Muscle layer of colon (tissue), 2 donors: ENCODE measurements around the gene APP.
"Not testable (repeated sequence)": the region's sequence is repeated elsewhere in the genome, so short reads cannot be mapped to it uniquely, and the experiment has no call there.

Experiments used
- H3K27ac ChIP-seq: one replicate; pipeline ENCODE4 v1.7.0; 2013; ENCODE audit warnings: low read depth, mild to moderate bottlenecking, low read length, moderate library complexity
- H3K27me3 ChIP-seq, 2 donors: one replicate each; pipeline ENCODE4 v1.7.0; 2013; ENCODE audit warnings: low read length in 2 of 2, mild to moderate bottlenecking in 2 of 2; ENCODE audit not compliant: insufficient read depth in 2 of 2, control insufficient read depth in 1 of 2
- H3K36me3 ChIP-seq: one replicate; pipeline ENCODE4 v1.7.0; 2013; ENCODE audit warnings: mild to moderate bottlenecking, low read length; ENCODE audit not compliant: insufficient read depth
- H3K4me1 ChIP-seq: one replicate; pipeline ENCODE4 v1.7.0; 2013; ENCODE audit warnings: mild to moderate bottlenecking, low read length; ENCODE audit not compliant: insufficient read depth
- H3K4me3 ChIP-seq, 2 donors: one replicate each; pipeline ENCODE4 v1.7.0; 2013; ENCODE audit warnings: low read length in 2 of 2, low read depth in 1 of 2, mild to moderate bottlenecking in 1 of 2, moderate library complexity in 1 of 2
- H3K9ac ChIP-seq: one replicate; pipeline ENCODE4 v1.7.0; 2013; ENCODE audit warnings: low read length
- H3K9me3 ChIP-seq: one replicate; pipeline ENCODE4 v1.7.0; 2013; ENCODE audit warnings: mild to moderate bottlenecking, low read length
- donor health status: abdominal sarcoma.
- donor health status: Adenocarcinoma of cecum.

APP gene

GRCh38 chr21:26027696-26028095, 142.9 kb downstream of the APP start:
- Histone ChIP-seq H3K4me3 (no peak overlapping the region), H3K27ac (no peak overlapping the region), H3K4me1 (peaks cover 26% of the 10 kb centered on the region), H3K9me3 (no peaks in the 10 kb centered on the region), H3K9ac (no peak overlapping the region), H3K27me3 (no peaks in the 10 kb centered on the region), H3K36me3 (no peaks in the 10 kb centered on the region)

- Histone ChIP-seq H3K27ac (no peak overlapping the region), H3K9ac (no peak overlapping the region)
Measured at GRCh38 chr21:26025536-26026512, 144.7 kb downstream of the APP start.

GRCh38 chr21:26023406-26023805, 147.2 kb downstream of the APP start:
- not testable (repeated sequence) for H3K27me3 ChIP-seq, H3K4me3 ChIP-seq, H3K36me3 ChIP-seq

More at GRCh38 chr21:26025536-26026512, 144.7 kb downstream of the APP start:
- peaks cover 5% of the 10 kb centered on the region for H3K36me3 ChIP-seq
- H3K9me3 ChIP-seq: no peaks in the 10 kb centered on the region
- no peak overlapping the region for H3K4me3 ChIP-seq
- H3K27me3 ChIP-seq: no peaks in the 10 kb centered on the region
- peaks cover 26% of the 10 kb centered on the region for H3K4me1 ChIP-seq

GRCh38 chr21:26022598-26023337, 147.8 kb downstream of the APP start:
- not testable (repeated sequence) for H3K36me3 ChIP-seq, H3K27ac ChIP-seq, H3K4me3 ChIP-seq, H3K27me3 ChIP-seq, H3K9ac ChIP-seq, H3K9me3 ChIP-seq
- peaks cover 17% of the 10 kb centered on the region for H3K4me1 ChIP-seq

More at GRCh38 chr21:26023406-26023805, 147.2 kb downstream of the APP start:
- H3K4me1 ChIP-seq: peaks cover 17% of the 10 kb centered on the region
- not testable (repeated sequence) for H3K9me3 ChIP-seq, H3K27ac ChIP-seq, H3K9ac ChIP-seq

- H3K27me3 ChIP-seq: no peaks in the 10 kb centered on the region
- no peak overlapping the region for H3K9ac ChIP-seq
- no peak overlapping the region for H3K27ac ChIP-seq
- peaks cover 4% of the 10 kb centered on the region for H3K4me1 ChIP-seq
- no peaks in the 10 kb centered on the region for H3K9me3 ChIP-seq
- no peak overlapping the region for H3K4me3 ChIP-seq
- peaks cover 5% of the 10 kb centered on the region for H3K36me3 ChIP-seq
Measured at GRCh38 chr21:26020510-26020909, 150.1 kb downstream of the APP start.

GRCh38 chr21:26020081-26020480, 150.5 kb downstream of the APP start:
- no peak overlapping the region for H3K4me3 ChIP-seq
- no peak overlapping the region for H3K27ac ChIP-seq
- no peaks in the 10 kb centered on the region for H3K27me3 ChIP-seq
- no peak overlapping the region for H3K9ac ChIP-seq
- H3K4me1 ChIP-seq: no peaks in the 10 kb centered on the region
- H3K9me3 ChIP-seq: no peaks in the 10 kb centered on the region
- H3K36me3 ChIP-seq: peaks cover 5% of the 10 kb centered on the region

GRCh38 chr21:26019236-26019635, 151.3 kb downstream of the APP start:
- Histone ChIP-seq H3K4me1 (no peaks in the 10 kb centered on the region), H3K9me3 (no peaks in the 10 kb centered on the region), H3K4me3 (no peak overlapping the region), H3K36me3 (peaks cover 5% of the 10 kb centered on the region), H3K9ac (no peak overlapping the region), H3K27ac (no peak overlapping the region), H3K27me3 (no peaks in the 10 kb centered on the region)

- Histone ChIP-seq H3K9ac (no peak overlapping the region), H3K4me1 (no peaks in the 10 kb centered on the region), H3K4me3 (no peak overlapping the region), H3K27ac (no peak overlapping the region), H3K36me3 (no peaks in the 10 kb centered on the region), H3K9me3 (no peaks in the 10 kb centered on the region), H3K27me3 (no peaks in the 10 kb centered on the region)
Measured at GRCh38 chr21:26013970-26014369, 156.6 kb downstream of the APP start.

GRCh38 chr21:26012482-26012881, 158.1 kb downstream of the APP start:
- not testable (repeated sequence) for H3K36me3 ChIP-seq, H3K27me3 ChIP-seq, H3K9me3 ChIP-seq, H3K9ac ChIP-seq, H3K27ac ChIP-seq, H3K4me1 ChIP-seq, H3K4me3 ChIP-seq

GRCh38 chr21:26011292-26011940, 159.2 kb downstream of the APP start:
- Histone ChIP-seq H3K27ac (no peak overlapping the region), H3K4me3 (no peak overlapping the region), H3K36me3 (no peaks in the 10 kb centered on the region), H3K9ac (no peak overlapping the region), H3K9me3 (no peaks in the 10 kb centered on the region), H3K4me1 (no peaks in the 10 kb centered on the region), H3K27me3 (no peaks in the 10 kb centered on the region)

GRCh38 chr21:26007951-26008498, 162.5 kb downstream of the APP start:
- Histone ChIP-seq H3K27me3 (no peaks in the 10 kb centered on the region), H3K27ac (no peak overlapping the region), H3K4me1 (no peaks in the 10 kb centered on the region), H3K9me3 (no peaks in the 10 kb centered on the region), H3K4me3 (no peak overlapping the region), H3K9ac (no peak overlapping the region), H3K36me3 (no peaks in the 10 kb centered on the region)
